Measurements from ENCODE around the gene ST3GAL3. TPM values are rescaled to one million over a fixed set of nuclear protein-coding genes. Genes with fewer than 3 reads are reported as not detected.

Gene ST3GAL3
- total and polyA plus RNA-seq, 11 donors, result 14.4 to 31.7 (median 26.3) TPM

DNA sequence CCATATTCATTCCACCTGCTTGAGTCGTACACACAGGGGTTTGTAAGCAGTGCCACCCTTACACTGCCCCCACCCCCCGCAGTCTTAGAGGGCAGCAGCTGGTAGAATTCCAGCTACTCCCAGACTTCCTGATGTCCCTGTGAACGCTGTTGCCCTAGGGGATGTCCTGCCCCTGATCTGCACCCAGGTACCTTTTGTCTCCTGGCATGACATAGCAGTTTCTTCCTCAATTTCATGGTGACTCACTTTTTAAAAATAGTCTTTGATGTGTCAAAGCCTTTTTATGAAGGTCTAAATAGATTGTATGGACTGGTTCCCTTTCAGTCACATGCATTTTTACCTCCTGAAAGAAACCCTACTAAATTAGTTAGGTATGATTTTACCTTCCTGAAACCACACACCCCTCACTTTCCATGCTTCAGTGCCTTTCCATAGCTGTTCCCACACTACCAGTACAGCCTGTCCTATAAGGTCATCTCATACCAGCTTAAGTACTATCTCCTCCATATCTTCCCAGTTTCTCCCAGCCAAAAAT, 76.4 kb downstream of the ST3GAL3 start:
- peaks cover 0 to 47% (median 22%) of the 10 kb centered on the region in 12 donors for H3K4me1 ChIP-seq
- H3K4me3 ChIP-seq, result no peak overlapping the region
- peak overlapping the region in 3 of 12 donors; percentile 24 to 63 (median 28) for H3K27ac ChIP-seq
- DNase-seq (no peak), ATAC-seq (peak in 3 of 4 donors; percentile 36 to 56 (median 50))
- WGBS, 4 donors, result 63 to 78% (median 69%) methylated on average over 3 of the region's 3 CpGs
- TF ChIP-seq, protein P1, sequence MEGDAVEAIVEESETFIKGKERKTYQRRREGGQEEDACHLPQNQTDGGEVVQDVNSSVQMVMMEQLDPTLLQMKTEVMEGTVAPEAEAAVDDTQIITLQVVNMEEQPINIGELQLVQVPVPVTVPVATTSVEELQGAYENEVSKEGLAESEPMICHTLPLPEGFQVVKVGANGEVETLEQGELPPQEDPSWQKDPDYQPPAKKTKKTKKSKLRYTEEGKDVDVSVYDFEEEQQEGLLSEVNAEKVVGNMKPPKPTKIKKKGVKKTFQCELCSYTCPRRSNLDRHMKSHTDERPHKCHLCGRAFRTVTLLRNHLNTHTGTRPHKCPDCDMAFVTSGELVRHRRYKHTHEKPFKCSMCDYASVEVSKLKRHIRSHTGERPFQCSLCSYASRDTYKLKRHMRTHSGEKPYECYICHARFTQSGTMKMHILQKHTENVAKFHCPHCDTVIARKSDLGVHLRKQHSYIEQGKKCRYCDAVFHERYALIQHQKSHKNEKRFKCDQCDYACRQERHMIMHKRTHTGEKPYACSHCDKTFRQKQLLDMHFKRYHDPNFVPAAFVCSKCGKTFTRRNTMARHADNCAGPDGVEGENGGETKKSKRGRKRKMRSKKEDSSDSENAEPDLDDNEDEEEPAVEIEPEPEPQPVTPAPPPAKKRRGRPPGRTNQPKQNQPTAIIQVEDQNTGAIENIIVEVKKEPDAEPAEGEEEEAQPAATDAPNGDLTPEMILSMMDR (IDR thresholded peaks at IDR 0.05), result no peak
- no peaks in the 10 kb centered on the region for H3K36me3 ChIP-seq
- no peaks in the 10 kb centered on the region for H3K27me3 ChIP-seq
- intact Hi-C loops (cut with DNase I), result loop anchor here in 1 of 10 donors (5.0 kb wide), 1 partner anchor 99 kb away; no protein-coding TSS in a partner anchor
- peaks cover 0 to 18% (median 3%) of the 10 kb centered on the region in 12 donors for H3K9me3 ChIP-seq

DNA sequence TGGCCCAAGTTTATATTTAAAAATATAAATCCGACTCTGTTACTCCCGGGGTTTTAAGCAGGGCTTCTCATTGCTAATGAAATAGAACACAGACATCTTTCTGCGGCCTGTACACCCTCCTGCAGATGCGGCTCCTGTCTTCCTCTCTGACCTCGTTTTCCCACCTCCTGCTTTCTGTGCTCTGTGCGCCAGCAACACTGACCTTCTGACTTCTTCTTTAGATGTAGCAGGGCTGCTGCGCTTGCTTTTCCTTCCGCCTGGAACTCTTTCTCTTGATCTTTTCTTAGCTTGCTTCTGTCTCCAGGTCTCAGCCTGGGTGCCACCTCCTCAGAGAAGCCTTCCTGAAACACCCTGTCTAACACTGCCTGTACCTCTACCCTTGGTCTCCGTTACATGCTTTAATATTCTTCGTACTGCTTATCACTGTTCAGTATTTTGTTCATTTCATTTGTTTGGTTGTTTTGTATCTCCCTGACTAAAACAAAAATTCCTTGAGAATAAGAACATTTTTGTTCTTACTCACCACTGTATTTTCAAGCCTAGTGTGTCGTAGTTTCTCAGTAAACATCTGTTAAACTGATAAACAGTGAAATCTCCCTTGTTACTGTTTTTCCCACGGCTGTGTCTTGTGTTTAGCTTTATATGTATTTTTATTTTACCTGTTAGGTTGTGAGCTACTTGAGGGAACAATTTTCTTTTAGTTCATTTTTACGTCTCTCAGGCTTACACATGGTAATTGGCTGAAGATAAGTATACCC, 79.0 kb downstream of the ST3GAL3 start:
- no peak for TF ChIP-seq POLR2A (IDR thresholded peaks at IDR 0.05)
- TF ChIP-seq, protein P1 (IDR thresholded peaks at IDR 0.05), result no peak
- H3K9me3 ChIP-seq, result no peaks in the 10 kb centered on the region
- H3K4me1 ChIP-seq, result peaks cover 0 to 42% (median 22%) of the 10 kb centered on the region in 12 donors
- intact Hi-C loops (cut with DNase I), result no loop called here
- DNase-seq, result peak in 1 of 5 donors; percentile 29
- peak in 2 of 4 donors; percentile 13 to 27 for ATAC-seq
- no peaks in the 10 kb centered on the region for H3K27me3 ChIP-seq
- WGBS, 4 donors, result 70 to 81% (median 76%) methylated on average over 13 of the region's 13 CpGs
- H3K4me3 ChIP-seq, result no peak overlapping the region
- H3K27ac ChIP-seq, result peak overlapping the region in 8 of 12 donors; percentile 2 to 64 (median 44)
- no peaks in the 10 kb centered on the region for H3K36me3 ChIP-seq

DNA sequence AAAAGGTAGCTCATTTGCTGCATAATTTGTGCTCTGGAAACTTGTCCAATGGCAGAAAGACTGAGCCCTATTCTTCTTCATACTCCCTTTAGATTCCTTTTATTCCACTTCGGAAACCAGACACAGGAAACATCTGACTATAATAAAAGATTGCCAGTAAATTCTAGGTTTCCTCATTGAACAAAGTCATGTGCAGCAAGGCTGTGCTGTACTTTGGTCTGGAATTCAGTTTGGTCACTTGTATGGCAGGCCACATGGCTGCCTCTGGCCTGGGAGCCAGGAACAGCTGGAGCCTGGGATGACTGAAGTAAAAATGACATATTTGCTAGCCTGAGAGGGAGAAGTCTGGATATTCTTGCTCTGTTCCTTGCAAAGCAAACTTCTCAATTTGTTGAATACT, 79.6 kb downstream of the ST3GAL3 start:
- 4 to 17% (median 12%) methylated on average over 1 of the region's 1 CpG for WGBS, 4 donors
- no peak for TF ChIP-seq POLR2A (IDR thresholded peaks at IDR 0.05)
- TF ChIP-seq, protein P1 (IDR thresholded peaks at IDR 0.05), result no peak

More for the DNA sequence above, 79.6 kb downstream of the ST3GAL3 start:
- intact Hi-C loops (cut with DNase I), result no loop called here
- H3K27me3 ChIP-seq, result no peaks in the 10 kb centered on the region
- ATAC-seq (peak; percentile 72 to 89 (median 80)), DNase-seq (peak in 4 of 5 donors; percentile 26 to 65 (median 36))
- H3K36me3 ChIP-seq, result no peaks in the 10 kb centered on the region
- H3K9me3 ChIP-seq, result no peaks in the 10 kb centered on the region
- no peak overlapping the region for H3K4me3 ChIP-seq
- H3K27ac ChIP-seq, result peak overlapping the region in 7 of 12 donors; percentile 2 to 64 (median 48)
- peaks cover 0 to 36% (median 22%) of the 10 kb centered on the region in 12 donors for H3K4me1 ChIP-seq
